Lower leg skin (tissue), 3 donors: Measurements from ENCODE around the gene MOV10.

Experiments
- POLR2A ChIP-seq, 2 donors: fragments of 450-650 bp; IDR thresholded peaks; one replicate each; pipeline ENCODE4 v1.6.1; 2016 to 2017; ENCODE audit warnings: antibody characterized with exemption in 2 of 2, mild to moderate bottlenecking in 1 of 2, moderate library complexity in 1 of 2
- TF ChIP-seq, protein P1 (sequence below), 3 donors: fragments of 450-650 bp; IDR thresholded peaks; one replicate each; pipeline ENCODE4 v1.5.1; 2016; ENCODE audit warnings: antibody characterized with exemption in 3 of 3, mild to moderate bottlenecking in 3 of 3, moderate library complexity in 2 of 3

DNA sequence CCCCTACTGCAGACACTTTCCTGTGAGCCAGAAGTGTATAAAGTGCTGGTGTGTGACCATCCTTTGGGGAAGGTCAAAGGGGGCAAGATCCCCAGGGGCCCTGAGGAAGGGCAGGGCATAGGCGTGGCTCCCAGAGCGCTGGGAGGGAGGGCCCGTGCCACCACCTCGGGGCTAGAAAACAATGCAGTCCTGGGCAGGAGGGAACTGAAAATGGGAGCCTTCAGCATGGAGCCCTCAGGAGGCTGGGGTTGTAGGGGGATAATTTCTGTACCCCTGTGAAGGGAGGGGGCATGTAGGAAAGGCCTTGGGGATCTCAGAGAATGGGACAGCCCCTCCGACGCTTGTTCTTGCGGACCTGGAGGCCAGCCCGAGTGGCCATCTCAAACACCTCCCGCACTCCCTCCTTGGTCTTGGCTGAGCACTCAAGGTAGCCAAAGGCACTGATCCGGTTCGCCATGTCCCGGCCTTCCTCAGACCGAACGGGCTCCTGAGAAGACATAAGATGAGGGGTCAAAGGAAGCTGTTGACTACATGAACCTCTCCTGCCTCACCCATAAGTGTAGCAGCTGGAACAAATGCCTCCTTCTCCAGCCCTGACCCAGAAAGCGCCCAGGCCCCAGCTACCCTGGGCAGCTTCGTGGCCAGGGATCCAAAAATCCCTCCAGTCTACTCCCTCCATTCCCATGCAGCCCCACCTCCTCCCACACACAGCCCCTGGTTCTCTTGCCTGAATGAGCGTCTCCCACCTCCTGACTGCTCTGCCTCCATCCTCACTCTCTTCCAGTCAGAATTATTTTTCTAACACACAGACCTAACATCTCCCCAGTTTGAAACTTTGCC is 27.0 kb downstream of the MOV10 start:
- TF ChIP-seq, protein P1, sequence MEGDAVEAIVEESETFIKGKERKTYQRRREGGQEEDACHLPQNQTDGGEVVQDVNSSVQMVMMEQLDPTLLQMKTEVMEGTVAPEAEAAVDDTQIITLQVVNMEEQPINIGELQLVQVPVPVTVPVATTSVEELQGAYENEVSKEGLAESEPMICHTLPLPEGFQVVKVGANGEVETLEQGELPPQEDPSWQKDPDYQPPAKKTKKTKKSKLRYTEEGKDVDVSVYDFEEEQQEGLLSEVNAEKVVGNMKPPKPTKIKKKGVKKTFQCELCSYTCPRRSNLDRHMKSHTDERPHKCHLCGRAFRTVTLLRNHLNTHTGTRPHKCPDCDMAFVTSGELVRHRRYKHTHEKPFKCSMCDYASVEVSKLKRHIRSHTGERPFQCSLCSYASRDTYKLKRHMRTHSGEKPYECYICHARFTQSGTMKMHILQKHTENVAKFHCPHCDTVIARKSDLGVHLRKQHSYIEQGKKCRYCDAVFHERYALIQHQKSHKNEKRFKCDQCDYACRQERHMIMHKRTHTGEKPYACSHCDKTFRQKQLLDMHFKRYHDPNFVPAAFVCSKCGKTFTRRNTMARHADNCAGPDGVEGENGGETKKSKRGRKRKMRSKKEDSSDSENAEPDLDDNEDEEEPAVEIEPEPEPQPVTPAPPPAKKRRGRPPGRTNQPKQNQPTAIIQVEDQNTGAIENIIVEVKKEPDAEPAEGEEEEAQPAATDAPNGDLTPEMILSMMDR (IDR thresholded peaks at IDR 0.05), result no peak
- TF ChIP-seq POLR2A (IDR thresholded peaks at IDR 0.05), result no peak
